Esophagus mucosa (tissue), 1 donor: ENCODE results near the gene SERF2. TPM values are rescaled to one million over a fixed set of nuclear protein-coding genes. Genes with fewer than 3 reads are reported as not detected.

Source experiments
- ATAC-seq: fragments of 200-7000 bp; cut with Tn5 transposase; one replicate; pipeline ENCODE4 v1.9.1; 2020
- total RNA-seq: library from RNA; stranded (reverse); gene quantifications from one replicate; pipeline ENCODE4 v1.2.4, GENCODE V29; 2023
- donor health status: DM: yes; HTN: yes; CAD: no.

The SERF2 gene
- total RNA-seq = 616 TPM

GRCh38 chr15:43791993-43792760, at the start of gene SERF2:
Gene SERF2 (plus strand): TSS chr15:43792320. CDS start chr15:43792377, 57 bp downstream.
- ATAC-seq = peak; percentile 97

DNA sequence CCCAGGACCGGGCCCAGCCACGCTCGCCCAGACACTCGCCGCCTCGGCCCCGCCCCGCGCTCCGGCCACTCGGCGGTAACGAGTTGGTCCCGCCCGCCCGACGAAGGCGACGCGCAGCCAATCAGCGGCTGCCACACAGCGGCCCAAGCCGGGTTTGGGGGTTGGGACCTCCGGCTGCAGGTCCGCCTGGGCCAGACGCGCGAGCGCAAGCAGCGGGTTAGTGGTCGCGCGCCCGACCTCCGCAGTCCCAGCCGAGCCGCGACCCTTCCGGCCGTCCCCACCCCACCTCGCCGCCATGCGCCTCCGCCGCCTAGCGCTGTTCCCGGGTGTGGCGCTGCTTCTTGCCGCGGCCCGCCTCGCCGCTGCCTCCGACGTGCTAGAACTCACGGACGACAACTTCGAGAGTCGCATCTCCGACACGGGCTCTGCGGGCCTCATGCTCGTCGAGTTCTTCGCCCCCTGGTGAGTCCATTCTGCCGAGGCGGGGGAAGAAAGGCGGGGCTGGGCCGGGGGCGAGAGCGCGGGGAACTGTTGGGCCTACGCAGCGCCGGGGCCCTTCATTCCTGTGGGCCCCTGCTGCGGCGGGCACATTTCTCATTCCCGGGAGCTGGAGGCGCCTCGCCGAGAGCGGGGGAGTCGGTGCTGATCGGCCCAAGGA, 45.7 kb upstream of the SERF2 start, which contains the start of gene PDIA3:
Gene PDIA3, plus strand, starts transcription at position 194 of the 658 bp plus-strand sequence. Its CDS starts 102 bp downstream, at position 296.
- ATAC-seq = peak; percentile 95

DNA sequence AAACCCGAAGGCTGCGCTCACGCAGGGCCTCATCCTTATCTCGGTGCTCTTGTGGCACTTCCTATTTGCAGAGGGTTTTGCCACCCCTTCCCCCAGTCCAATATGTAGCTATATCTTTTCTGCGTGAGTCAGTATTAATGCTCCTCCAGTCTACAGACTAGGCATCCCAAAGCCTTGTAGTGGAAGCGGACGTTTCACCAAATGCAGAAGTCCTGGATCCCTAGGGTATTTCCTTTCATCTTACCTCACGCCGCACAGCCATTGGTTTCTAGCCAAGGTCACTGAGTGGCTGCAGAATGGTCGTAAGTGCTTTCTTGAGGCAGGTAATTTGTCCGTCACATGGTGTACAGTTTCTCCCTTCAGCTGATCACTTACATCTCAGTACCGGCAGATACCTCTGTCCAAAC, 45.2 kb upstream of the SERF2 start:
- peak; percentile 42 for ATAC-seq

GRCh38 chr15:43748376-43748775, 43.7 kb upstream of the SERF2 start:
- no peak for ATAC-seq

GRCh38 chr15:43749690-43750345, 42.3 kb upstream of the SERF2 start:
- ATAC-seq = no peak

GRCh38 chr15:43751885-43752284, 40.2 kb upstream of the SERF2 start:
- no peak for ATAC-seq

DNA sequence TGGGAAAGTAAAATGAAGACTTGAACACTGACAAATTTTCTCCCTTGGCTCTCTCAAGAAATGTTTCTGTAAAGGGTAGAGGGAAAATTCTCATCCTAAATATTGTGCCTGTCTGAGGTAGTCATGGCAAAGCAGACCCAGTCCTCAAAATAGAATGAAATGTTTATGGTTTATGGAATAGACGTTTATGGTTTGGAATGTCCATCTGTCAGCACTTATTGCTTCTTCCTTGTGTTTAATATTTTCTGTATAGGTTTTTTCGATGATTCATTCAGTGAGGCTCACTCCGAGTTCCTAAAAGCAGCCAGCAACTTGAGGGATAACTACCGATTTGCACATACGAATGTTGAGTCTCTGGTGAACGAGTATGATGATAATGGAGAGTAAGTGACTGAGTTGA, 29.3 kb upstream of the SERF2 start:
- ATAC-seq = no peak

- ATAC-seq = no peak
Observed at GRCh38 chr15:43763819-43764446, 28.2 kb upstream of the SERF2 start.

GRCh38 chr15:43769584-43770228, 22.4 kb upstream of the SERF2 start:
- ATAC-seq = peak; percentile 19

DNA sequence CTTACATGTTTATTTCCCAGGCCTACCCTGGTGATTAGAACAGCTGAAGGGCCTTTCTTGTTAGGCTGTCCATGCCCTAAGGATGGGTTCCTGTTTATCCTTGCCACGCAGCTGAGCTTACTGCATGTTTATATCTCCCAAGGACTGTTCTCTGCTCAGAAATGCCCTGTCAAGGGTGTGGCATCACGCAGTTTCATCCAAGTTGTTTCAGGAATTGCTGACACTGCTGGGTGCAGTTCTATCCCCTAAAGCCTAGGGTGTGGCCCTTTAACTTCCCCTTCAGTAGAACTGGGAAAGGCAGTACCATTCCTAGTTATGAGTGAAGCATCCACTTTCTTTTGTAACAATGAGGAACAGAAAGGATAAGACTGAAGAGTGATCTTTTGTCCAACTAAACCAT, 20.3 kb upstream of the SERF2 start:
- ATAC-seq = peak; percentile 75

DNA sequence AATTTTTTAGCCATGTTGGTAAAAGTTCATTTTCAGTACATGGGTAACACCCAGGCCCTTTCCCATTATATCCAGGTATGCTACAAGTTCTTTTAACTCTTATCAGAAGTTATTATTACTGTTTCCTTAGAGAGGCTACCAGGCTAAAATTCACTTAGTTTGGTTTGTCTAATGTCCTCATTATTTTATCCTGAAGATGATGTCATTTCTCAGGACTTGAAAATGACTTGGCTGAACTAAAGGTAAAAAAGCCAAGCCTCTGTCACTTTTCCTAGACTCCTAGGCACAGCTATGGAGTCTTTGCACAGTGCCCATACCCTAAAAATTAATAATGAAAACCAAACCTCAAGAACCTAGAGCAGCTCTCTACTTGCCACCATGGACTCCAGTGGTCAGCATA, 19.5 kb upstream of the SERF2 start:
- no peak for ATAC-seq

GRCh38 chr15:43774062-43774461, 18.1 kb upstream of the SERF2 start:
- no peak for ATAC-seq

DNA sequence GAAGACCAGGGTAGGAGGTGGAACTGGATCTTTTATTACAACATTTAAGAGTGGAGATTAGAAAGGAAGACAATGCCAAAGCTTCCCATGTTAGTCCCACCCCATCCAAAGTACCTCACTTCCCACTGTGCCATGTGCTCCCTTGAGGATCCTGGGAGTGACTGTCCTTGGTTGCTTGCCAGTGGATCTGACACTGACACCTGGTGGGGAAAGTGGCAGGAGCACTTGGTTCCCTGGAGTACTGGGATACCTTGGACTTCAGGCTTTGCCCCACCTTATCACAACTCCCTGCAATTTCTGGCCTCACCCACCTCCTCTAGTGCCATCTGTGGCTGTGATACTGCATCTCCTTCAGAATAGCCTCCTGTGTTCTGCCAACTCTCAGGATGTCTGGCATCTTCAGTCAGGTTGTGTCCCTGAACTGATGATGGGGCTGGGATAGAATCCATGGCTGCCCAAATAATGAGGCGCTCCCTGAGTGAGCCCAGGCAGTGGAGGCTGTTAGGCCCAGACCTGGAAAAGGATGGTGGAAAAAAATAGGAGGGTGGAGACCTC, 16.6 kb upstream of the SERF2 start:
- ATAC-seq = peak; percentile 57

- ATAC-seq = peak; percentile 28
Observed at GRCh38 chr15:43776101-43776717, 15.9 kb upstream of the SERF2 start.

GRCh38 chr15:43776718-43777266, 15.3 kb upstream of the SERF2 start, which contains the start of gene ELL3:
Gene ELL3 (minus strand): TSS chr15:43776966. CDS start chr15:43776901, 65 bp downstream.
- ATAC-seq = peak; percentile 83

- ATAC-seq = peak; percentile 73
Observed at GRCh38 chr15:43777267-43777914, 14.7 kb upstream of the SERF2 start.

- no peak for ATAC-seq
Observed at GRCh38 chr15:43779016-43779415, 13.1 kb upstream of the SERF2 start.

- ATAC-seq = no peak
Observed at GRCh38 chr15:43789409-43789808, 2.7 kb upstream of the SERF2 start.

DNA sequence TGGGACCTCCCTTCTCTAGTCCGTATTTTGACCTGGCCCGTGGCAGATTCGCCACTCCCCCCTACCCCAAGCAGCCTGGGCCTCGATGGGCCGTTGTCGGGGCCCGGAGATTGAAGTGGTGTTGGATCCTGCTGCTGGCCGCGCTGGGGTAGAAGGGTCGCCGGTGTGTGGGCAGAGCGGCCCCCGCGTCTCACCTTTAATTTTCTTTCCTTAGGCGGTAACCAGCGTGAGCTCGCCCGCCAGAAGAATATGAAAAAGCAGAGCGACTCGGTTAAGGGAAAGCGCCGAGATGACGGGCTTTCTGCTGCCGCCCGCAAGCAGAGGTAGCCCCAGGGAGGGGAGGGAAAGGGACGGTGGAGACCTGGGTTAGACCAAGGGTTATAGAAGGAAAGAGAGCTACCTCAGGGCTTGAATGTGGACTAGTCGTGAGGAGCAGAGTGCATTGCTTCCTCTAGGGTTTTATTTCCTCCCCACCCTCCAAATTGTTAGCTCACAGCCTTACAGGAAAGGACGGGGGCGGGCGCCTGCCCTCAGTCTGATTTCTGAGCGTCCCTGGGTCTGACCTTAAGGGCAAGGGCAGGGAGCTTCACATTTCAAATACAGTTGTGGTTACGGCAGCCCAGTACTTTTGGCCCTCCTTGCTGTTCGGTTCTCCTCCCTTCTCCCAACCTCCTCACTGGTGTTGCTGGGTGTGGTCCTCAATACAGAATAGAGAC, 799 bp downstream of the SERF2 start:
- ATAC-seq = peak; percentile 15

DNA sequence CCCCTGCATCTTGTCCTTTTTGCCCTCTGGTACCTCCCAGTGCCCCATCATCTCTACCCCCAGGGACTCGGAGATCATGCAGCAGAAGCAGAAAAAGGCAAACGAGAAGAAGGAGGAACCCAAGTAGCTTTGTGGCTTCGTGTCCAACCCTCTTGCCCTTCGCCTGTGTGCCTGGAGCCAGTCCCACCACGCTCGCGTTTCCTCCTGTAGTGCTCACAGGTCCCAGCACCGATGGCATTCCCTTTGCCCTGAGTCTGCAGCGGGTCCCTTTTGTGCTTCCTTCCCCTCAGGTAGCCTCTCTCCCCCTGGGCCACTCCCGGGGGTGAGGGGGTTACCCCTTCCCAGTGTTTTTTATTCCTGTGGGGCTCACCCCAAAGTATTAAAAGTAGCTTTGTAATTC, 1.5 kb downstream of the SERF2 start:
- ATAC-seq = no peak
